ENCODE measurements around the gene FSTL1. TPM values are rescaled to one million over a fixed set of nuclear protein-coding genes. Genes with fewer than 3 reads are reported as not detected.

Gene FSTL1
- total RNA-seq, 1 donor from 2014 or later = 221 TPM

DNA sequence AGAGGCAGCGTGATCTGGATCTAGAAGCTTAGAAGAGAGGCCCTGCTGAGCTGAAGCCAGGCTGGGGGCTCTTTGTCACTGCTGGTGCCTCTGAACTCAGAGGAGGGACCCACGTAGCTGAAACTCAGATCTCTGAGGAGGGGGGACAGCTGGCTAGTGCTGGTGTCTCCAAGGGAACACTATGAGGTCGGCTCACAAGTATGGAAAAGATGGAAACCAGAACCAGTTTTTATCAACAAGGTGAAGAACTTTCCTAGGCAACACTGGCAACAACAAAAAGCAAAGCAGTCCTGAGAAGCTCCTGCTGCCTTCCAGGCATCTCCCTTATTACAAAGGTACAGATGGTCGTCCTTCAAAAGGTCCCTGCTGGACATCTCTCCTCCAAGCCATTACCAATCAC, 27.0 kb upstream of the FSTL1 start:
- Histone ChIP-seq H3K27ac (no peak overlapping the region), H3K36me3 (no peaks in the 10 kb centered on the region), H3K27me3 (no peaks in the 10 kb centered on the region), H3K4me1 (no peaks in the 10 kb centered on the region), H3K4me3 (no peak overlapping the region), H3K9me3 (no peaks in the 10 kb centered on the region)
- TF ChIP-seq, protein P1, sequence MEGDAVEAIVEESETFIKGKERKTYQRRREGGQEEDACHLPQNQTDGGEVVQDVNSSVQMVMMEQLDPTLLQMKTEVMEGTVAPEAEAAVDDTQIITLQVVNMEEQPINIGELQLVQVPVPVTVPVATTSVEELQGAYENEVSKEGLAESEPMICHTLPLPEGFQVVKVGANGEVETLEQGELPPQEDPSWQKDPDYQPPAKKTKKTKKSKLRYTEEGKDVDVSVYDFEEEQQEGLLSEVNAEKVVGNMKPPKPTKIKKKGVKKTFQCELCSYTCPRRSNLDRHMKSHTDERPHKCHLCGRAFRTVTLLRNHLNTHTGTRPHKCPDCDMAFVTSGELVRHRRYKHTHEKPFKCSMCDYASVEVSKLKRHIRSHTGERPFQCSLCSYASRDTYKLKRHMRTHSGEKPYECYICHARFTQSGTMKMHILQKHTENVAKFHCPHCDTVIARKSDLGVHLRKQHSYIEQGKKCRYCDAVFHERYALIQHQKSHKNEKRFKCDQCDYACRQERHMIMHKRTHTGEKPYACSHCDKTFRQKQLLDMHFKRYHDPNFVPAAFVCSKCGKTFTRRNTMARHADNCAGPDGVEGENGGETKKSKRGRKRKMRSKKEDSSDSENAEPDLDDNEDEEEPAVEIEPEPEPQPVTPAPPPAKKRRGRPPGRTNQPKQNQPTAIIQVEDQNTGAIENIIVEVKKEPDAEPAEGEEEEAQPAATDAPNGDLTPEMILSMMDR (IDR thresholded peaks at IDR 0.05) = no peak
- intact Hi-C loops (cut with DNase I) = no loop called here
- ATAC-seq = no peak
- DNase-seq = no peak

DNA sequence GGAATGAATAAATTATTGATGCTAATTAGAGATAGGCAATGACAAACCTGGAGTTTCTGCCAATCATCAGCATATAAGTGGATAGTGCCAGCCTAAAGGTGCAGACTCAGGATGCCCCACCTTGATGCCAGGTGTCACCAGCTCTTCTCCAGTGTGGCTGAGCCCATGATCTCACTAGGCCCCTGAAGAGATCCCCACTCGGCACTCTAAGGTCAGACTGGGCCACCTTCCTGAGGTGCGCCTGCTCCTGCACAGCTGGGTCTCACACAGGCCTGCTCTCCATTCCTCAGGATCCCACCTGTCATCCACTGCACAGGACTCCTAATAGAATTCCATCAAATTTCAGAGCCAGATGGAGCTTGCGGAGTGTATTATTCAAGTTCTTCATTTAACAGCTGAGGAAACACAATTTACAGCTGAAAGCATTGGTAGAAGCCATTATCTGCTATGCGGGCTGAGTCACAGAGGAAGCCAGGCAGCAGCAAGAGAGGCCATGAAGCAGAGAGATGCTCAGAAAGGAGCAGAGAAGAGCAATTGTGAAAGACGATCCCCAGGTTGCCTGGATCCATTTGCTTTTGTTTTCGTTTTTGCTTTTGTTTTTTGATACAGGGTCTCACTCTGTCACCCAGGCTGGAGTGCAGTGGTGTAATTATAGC, 25.1 kb upstream of the FSTL1 start:
- Histone ChIP-seq H3K9me3 (no peaks in the 10 kb centered on the region), H3K36me3 (no peaks in the 10 kb centered on the region), H3K4me3 (no peak overlapping the region), H3K4me1 (no peaks in the 10 kb centered on the region), H3K27me3 (no peaks in the 10 kb centered on the region), H3K27ac (no peak overlapping the region)
- DNase-seq (no peak), ATAC-seq (no peak)
- TF ChIP-seq, protein P1 (IDR thresholded peaks at IDR 0.05) = no peak
- intact Hi-C loops (cut with DNase I) = no loop called here

DNA sequence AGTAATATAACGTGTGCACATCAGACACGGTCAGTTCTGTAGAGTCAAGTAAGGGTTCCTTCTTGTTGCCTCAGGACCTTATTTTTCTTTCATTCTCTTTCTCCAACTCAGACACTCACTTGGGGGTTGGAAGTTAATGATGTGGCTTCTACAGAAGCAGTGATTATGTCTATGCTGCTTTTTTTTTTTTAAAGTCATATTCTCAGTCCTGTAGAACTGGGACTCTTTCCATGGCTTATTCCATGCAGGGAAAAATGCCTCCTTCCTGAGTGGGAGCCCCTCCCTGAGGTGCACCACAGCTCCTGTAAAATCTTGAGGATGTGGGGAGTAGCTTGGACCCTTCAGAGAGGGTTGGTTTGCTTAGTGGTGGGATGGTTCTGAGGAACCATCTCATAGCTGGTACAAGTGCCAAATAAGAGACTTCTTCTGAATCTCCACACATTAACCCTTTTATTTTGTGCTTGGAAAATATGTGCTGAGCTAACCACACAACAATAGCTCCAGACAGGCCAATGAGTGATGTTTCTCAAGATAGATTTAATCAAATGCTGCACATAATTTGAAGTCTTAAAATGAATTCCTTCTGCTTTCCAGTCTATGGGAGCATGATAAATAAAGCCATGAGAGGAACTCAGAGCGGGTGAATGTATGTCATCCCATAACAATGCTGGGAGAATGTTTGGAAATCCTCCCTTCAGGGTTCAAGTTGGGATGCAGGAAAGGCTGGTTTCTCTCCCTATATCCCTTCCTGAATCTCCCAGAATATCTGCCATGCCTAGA, 23.3 kb upstream of the FSTL1 start:
- Histone ChIP-seq H3K36me3 (no peaks in the 10 kb centered on the region), H3K27ac (no peak overlapping the region), H3K9me3 (no peaks in the 10 kb centered on the region), H3K4me1 (no peaks in the 10 kb centered on the region), H3K4me3 (no peak overlapping the region), H3K27me3 (no peaks in the 10 kb centered on the region)
- TF ChIP-seq, protein P1 (IDR thresholded peaks at IDR 0.05) = no peak
- intact Hi-C loops (cut with DNase I) = no loop called here
- DNase-seq (no peak), ATAC-seq (no peak)

DNA sequence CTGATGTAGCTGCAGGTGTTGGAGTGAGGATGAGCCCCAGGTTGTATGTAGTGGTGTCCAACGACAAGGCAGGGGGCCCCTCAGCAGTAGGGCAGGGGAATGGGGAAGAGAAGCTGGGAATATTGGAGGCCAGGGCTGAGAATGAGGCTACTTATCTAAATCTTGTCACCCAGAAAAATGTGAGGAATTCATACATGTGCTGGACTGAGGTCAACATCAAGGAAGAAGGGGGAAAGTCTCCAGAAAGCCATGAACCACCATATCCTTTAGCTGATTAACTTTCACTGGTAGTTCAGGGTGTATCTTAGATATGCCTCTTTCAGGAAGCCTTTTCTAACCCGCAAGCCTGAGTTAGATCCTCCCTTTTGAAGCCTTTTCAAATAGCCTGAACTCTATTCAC, 22.6 kb upstream of the FSTL1 start:
- no peak for DNase-seq

DNA sequence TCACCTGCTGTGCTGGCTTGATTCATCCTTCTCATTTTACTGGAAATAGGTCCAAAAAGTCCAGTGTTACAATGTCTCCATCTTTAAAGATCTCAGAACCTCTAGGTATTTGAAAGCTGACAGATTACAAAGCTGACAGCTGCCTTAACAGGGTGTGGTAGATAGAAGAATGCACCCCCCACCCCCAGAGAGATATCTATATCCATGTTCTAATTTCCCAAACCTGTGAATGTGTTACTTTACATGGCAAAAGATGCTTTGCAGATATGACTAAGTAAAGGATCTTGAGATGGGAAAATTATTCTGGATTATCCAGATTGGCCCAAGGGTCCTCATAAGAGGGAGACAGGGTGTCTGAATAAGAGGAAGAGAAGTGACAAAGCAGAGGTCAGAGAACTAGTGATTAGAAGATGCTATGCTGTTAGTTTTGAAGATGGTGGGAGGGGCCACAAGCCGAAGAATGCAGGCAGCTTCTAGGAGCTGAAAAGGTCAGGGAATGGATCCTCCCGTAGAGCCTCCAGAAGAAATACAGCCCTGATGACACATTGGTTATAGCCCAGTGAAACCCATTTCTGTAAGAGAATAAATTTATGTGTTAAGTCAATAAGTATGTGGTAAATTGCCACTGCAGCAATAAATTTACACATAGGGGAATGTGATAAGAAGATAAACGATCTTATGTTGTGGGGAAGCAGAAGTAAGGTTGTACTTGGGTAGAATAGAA, 21.5 kb upstream of the FSTL1 start:
- Histone ChIP-seq H3K9me3 (no peaks in the 10 kb centered on the region), H3K27ac (no peak overlapping the region), H3K27me3 (no peaks in the 10 kb centered on the region), H3K36me3 (no peaks in the 10 kb centered on the region), H3K4me1 (no peaks in the 10 kb centered on the region), H3K4me3 (no peak overlapping the region)
- TF ChIP-seq, protein P1 (IDR thresholded peaks at IDR 0.05) = no peak
- intact Hi-C loops (cut with DNase I) = no loop called here
- ATAC-seq = no peak
- no peak for DNase-seq

More for the DNA sequence above, 22.6 kb upstream of the FSTL1 start:
- TF ChIP-seq, protein P1 (IDR thresholded peaks at IDR 0.05) = no peak
- H3K27me3 ChIP-seq = no peaks in the 10 kb centered on the region
- H3K27ac ChIP-seq = no peak overlapping the region
- no peaks in the 10 kb centered on the region for H3K9me3 ChIP-seq
- H3K4me1 ChIP-seq = no peaks in the 10 kb centered on the region
- intact Hi-C loops (cut with DNase I) = no loop called here
- no peak overlapping the region for H3K4me3 ChIP-seq
- H3K36me3 ChIP-seq = no peaks in the 10 kb centered on the region
- no peak for ATAC-seq
